Dendritic cell treated with granulocyte-macrophage colony-stimulating factor and Interleukin-4, amounts not matched to agents 40 ng/mL and 50 ng/mL, for 4 days (primary cell): Measurements from ENCODE around the gene LHFPL2.

Experiments
- H3K27ac Mint-ChIP-seq: one replicate; pipeline ENCODE4 v1.8.0; 2022; ENCODE audit warnings: mild to moderate bottlenecking, mixed read lengths
- H3K27me3 Mint-ChIP-seq: one replicate; pipeline ENCODE4 v1.8.0; 2022; ENCODE audit warnings: mild to moderate bottlenecking, mixed read lengths
- H3K36me3 Mint-ChIP-seq: one replicate; pipeline ENCODE4 v1.8.0; 2022; ENCODE audit warnings: low read depth, mixed read lengths
- H3K4me1 Mint-ChIP-seq: one replicate; pipeline ENCODE4 v1.8.0; 2022; ENCODE audit warnings: low read depth, mixed read lengths
- H3K4me3 Mint-ChIP-seq: one replicate; pipeline ENCODE4 v1.8.0; 2022; ENCODE audit warnings: mild to moderate bottlenecking, moderate library complexity, mixed read lengths
- H3K9me3 Mint-ChIP-seq: one replicate; pipeline ENCODE4 v1.8.0; 2022; ENCODE audit warnings: mixed read lengths
- intact Hi-C: fragments of 100-400 bp; cut with micrococcal nuclease; formaldehyde crosslinking; loops from one replicate; pipeline ENCODE4 v1.15.0; 2022

Gene LHFPL2

DNA sequence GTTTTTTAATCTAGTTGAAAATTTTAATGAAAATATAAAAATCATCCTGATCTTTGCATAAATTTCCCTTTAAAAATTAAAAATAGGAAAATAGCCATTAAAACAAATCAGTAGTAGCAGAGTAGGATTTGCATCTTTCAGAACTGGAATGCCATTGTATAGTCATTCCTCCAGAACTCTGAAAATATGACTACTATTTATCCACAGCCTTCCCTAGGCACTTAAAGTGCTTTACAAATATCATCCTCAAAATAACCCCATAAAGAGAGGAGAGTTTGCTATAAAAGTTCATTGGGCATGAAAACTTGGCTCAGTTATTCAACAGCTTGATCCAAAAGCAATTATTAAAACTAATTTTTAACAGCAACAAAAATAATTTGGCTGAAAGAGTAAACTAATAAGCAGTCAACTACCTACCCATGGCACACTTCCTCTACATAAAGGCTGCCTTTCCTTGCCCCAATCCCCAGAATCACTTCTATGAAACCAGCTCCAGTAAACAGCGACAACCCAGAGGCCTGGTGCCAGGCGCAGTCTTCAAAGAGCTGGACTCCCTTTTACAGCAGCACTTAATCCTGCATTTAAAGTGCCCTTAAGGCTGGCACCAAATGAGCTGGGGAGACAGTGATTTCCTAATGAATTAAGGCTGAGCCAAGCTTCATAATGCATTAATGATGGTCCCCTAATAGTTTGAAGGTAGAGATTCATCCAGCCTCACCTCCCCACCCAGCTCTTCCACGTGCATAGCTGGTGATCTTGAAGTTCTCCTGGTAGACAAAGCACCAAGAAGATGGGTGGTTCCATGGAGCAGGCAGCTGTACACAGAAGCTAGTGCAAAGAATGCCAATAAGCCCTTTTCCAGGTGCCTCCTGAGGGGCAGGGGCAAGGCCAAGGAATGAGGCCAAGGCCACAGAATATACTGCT lies 36.1 kb downstream of the LHFPL2 start:
- Mint-ChIP-seq H3K27me3 (no peaks in the 10 kb centered on the region), H3K4me1 (peaks cover 16% of the 10 kb centered on the region), H3K4me3 (no peak overlapping the region), H3K36me3 (peaks cover 36% of the 10 kb centered on the region), H3K27ac (no peak overlapping the region), H3K9me3 (no peaks in the 10 kb centered on the region)
- intact Hi-C loops: no loop called here

DNA sequence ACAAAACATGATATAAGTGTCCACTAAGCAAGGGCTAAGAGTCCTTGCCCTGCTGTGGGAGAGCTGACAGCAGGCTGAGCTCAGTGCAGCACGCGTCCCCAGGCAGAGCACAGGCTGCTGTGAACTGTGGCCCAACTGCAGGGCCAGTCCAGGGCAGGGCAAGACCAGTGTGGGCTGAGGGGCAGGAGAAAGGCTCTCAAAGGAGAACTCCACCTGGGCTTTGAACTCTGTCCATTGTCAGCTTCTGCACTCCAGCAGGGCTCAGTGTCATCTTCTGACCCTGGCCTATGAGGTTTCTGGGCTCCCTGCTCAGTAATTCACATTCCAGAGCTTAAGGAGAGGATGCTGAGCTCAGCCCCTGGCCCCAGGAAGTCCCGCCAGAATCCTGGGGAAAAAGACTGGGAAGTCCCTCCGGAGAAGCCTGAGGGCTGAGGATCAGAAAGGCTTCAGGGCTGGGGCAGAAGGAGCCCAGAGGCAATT lies 37.4 kb downstream of the LHFPL2 start:
- no peak overlapping the region for H3K4me3 Mint-ChIP-seq
- no peaks in the 10 kb centered on the region for H3K9me3 Mint-ChIP-seq
- no peaks in the 10 kb centered on the region for H3K27me3 Mint-ChIP-seq
- intact Hi-C loops: no loop called here
- H3K27ac Mint-ChIP-seq: no peak overlapping the region
- peaks cover 33% of the 10 kb centered on the region for H3K36me3 Mint-ChIP-seq
- H3K4me1 Mint-ChIP-seq: peaks cover 16% of the 10 kb centered on the region

DNA sequence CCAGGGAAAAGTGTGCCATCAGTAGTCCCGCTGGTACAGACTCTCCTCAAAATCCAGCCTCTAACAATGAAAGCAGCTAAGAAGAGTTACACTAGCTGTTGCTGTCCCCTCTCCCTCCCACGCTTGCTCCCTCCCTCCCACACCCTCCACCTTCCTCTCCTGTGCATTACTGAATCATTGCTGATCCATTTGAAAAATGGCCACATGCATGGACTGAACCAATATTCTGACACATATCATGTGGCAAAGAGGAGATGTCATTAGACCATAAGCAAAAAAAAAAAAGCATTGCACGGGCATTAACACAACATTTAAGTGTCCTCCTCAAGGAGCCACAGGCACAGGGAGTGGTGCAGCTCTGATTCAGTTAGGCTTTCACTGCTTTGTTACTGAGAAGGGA lies 37.9 kb downstream of the LHFPL2 start:
- Mint-ChIP-seq H3K27ac (no peak overlapping the region), H3K4me3 (no peak overlapping the region), H3K27me3 (no peaks in the 10 kb centered on the region), H3K36me3 (peaks cover 27% of the 10 kb centered on the region), H3K9me3 (no peaks in the 10 kb centered on the region), H3K4me1 (peaks cover 16% of the 10 kb centered on the region)
- intact Hi-C loops: no loop called here

DNA sequence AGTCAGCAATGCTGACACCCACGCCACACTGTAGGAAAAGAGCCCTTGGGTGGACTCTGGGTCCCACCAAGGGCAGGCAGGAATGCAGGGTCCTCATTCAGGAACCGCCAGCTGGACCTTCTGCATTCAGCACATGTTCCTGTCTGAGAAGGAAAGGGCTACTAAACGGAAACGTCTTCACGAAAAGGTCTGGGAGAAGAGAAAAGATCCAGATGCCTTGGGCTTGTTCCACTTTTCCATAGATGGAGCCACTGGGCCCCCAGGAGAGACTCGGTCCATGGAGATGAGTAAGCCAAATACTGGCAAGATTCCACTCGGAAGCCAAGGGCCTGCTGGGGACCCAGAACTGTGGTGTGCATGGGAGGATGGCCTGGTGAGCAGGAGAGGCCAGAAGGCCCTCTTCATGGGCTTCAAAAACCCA lies 38.4 kb downstream of the LHFPL2 start:
- no peak overlapping the region for H3K27ac Mint-ChIP-seq
- H3K4me1 Mint-ChIP-seq: peaks cover 16% of the 10 kb centered on the region
- H3K9me3 Mint-ChIP-seq: no peaks in the 10 kb centered on the region
- intact Hi-C loops: no loop called here
- peaks cover 24% of the 10 kb centered on the region for H3K36me3 Mint-ChIP-seq
- no peak overlapping the region for H3K4me3 Mint-ChIP-seq
- no peaks in the 10 kb centered on the region for H3K27me3 Mint-ChIP-seq

DNA sequence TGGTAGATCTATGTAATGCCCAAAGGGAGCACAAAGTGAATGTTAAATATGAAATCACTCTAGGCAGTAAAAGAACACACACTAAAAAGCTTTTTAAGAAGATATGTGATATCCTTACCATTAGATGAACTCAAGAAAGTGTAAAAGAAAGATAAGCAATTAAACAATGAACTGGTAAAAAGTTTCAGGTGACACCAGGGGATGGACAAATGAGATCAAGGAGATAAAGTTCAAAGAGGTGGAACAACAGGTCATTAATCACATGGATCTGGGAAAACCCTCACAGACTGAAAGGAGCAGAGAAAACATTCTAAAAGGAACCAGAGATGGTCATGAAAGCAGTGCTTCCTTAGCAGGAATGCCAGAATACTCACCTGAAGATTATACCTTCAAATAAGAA lies 40.7 kb downstream of the LHFPL2 start:
- intact Hi-C loops: no loop called here
- Mint-ChIP-seq H3K27me3 (no peaks in the 10 kb centered on the region), H3K4me3 (no peak overlapping the region), H3K4me1 (peaks cover 16% of the 10 kb centered on the region), H3K36me3 (peaks cover 20% of the 10 kb centered on the region), H3K9me3 (no peaks in the 10 kb centered on the region), H3K27ac (no peak overlapping the region)

DNA sequence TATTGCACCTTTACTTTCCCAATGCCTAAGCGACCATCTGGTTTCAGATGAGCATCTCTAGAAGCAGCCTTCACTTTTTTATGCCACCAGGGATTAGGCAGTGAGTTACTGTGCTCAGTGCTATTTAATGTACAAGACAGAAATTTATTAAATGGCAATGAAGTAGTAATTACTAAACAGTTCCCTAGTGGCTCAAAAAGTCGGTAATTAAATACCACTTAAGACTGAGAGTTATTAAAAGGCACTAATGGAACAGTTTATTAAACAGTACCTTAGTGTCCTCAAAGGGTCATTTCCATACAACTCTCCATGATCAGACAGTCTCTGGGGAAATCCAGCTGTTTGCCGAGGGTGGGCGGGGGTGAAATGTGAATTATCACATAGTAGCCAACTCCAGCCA lies 42.3 kb downstream of the LHFPL2 start:
- Mint-ChIP-seq H3K9me3 (no peaks in the 10 kb centered on the region), H3K4me3 (no peak overlapping the region)

DNA sequence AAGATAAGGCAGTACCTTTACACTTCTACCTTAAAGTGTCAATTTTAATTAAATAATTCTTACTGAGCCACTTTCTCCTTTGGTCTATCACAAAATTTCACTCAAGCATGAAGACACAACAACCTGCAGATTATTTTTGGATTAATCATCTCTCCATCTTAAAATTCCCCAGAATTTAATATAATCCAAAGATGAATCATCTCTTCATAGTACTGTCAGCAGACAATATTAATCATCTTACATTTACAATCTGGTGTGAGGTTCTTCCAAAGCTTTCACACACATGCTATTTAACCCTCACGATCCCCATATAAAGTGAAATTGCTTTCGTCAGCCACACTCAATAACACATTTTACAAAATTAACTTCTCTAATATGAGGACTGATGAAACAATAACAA lies 43.0 kb downstream of the LHFPL2 start:
- Mint-ChIP-seq H3K27ac (no peak overlapping the region), H3K9me3 (no peaks in the 10 kb centered on the region), H3K36me3 (peaks cover 18% of the 10 kb centered on the region), H3K4me1 (peaks cover 7% of the 10 kb centered on the region), H3K27me3 (no peaks in the 10 kb centered on the region), H3K4me3 (no peak overlapping the region)
- intact Hi-C loops: no loop called here

More for the DNA sequence above, 42.3 kb downstream of the LHFPL2 start:
- H3K27me3 Mint-ChIP-seq: no peaks in the 10 kb centered on the region
- H3K36me3 Mint-ChIP-seq: peaks cover 16% of the 10 kb centered on the region
- peaks cover 12% of the 10 kb centered on the region for H3K4me1 Mint-ChIP-seq
- intact Hi-C loops: no loop called here
- no peak overlapping the region for H3K27ac Mint-ChIP-seq

DNA sequence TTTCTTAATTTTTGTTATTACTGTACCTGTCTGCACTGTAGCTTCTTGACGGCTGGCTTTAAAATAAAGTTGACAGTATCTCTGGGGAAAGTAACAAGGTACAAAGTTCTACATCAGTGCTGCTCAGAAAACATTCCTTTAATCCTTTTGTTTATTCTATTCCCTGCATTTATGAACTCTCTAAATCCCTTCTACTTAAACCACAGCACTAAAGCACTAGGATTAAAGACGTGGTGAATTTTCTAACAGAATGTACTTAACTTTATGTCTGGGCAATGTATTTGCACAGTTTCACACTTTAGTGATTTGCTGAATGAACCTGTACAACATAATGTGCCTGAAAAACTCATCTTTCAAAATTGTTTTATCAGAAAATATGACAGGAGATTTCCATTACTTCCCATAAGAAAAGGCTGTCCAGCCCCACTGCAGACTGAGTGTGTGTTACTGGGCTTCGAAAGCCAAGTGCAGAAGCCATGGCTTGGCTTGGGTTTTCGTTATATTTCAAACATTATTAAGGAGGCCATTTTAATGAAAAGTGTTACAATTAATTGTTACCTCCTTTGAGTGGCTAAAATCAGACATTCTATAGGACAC lies 43.8 kb downstream of the LHFPL2 start:
- Mint-ChIP-seq H3K27ac (no peak overlapping the region), H3K27me3 (no peaks in the 10 kb centered on the region), H3K9me3 (no peaks in the 10 kb centered on the region), H3K4me3 (no peak overlapping the region), H3K36me3 (peaks cover 13% of the 10 kb centered on the region), H3K4me1 (no peaks in the 10 kb centered on the region)
- intact Hi-C loops: no loop called here

DNA sequence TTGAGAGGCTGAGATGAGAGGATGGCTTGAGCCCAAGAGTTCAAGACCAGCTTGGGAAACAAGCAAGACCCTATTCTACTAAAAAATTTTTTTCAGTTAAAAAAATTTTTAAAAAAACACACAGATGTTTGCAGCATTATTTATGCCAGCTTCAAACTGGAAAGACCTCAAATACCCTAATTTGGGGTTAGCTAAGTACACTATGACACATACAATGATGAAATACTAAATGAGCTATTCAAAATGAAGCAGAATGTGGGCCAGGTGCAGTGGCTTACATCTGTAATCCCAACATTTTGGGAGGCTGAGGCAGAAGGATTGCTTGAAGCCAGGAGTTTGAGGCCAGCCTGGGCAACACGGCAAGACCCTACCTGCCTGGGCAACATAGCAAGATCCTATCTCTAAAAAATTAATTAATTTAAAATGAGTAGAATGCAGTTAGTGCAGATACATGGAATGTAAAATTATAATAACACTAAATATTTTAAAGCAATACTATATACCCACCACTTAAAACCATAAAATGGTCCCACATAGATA lies 44.9 kb downstream of the LHFPL2 start:
- H3K27me3 Mint-ChIP-seq: no peaks in the 10 kb centered on the region

DNA sequence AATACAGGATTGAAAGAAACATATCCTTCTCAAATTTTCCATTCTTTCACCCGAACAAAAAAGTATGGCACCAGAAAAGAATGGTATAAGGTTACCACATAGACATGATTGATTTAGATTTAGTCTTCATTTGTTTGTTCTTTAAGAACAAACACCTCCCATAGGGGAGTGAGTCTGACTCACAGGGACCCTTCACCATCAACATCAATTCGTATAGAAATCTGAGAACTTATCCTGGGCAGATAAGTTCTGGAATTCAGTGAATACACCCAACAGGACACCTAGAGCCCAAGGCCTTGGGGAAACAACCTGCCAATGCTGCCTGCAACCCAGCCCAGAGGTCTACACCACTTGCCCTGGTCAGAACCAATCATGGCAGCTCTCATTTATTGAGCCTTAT lies 46.2 kb downstream of the LHFPL2 start:
- no peaks in the 10 kb centered on the region for H3K9me3 Mint-ChIP-seq
- H3K36me3 Mint-ChIP-seq: peaks cover 6% of the 10 kb centered on the region
- H3K4me1 Mint-ChIP-seq: peaks cover 6% of the 10 kb centered on the region
- H3K4me3 Mint-ChIP-seq: no peak overlapping the region
- H3K27ac Mint-ChIP-seq: no peak overlapping the region
- H3K27me3 Mint-ChIP-seq: no peaks in the 10 kb centered on the region
- intact Hi-C loops: no loop called here

More for the DNA sequence above, 44.9 kb downstream of the LHFPL2 start:
- no peaks in the 10 kb centered on the region for H3K4me1 Mint-ChIP-seq
- H3K4me3 Mint-ChIP-seq: no peak overlapping the region
- no peak overlapping the region for H3K27ac Mint-ChIP-seq
- intact Hi-C loops: no loop called here
- H3K36me3 Mint-ChIP-seq: peaks cover 12% of the 10 kb centered on the region
- no peaks in the 10 kb centered on the region for H3K9me3 Mint-ChIP-seq

DNA sequence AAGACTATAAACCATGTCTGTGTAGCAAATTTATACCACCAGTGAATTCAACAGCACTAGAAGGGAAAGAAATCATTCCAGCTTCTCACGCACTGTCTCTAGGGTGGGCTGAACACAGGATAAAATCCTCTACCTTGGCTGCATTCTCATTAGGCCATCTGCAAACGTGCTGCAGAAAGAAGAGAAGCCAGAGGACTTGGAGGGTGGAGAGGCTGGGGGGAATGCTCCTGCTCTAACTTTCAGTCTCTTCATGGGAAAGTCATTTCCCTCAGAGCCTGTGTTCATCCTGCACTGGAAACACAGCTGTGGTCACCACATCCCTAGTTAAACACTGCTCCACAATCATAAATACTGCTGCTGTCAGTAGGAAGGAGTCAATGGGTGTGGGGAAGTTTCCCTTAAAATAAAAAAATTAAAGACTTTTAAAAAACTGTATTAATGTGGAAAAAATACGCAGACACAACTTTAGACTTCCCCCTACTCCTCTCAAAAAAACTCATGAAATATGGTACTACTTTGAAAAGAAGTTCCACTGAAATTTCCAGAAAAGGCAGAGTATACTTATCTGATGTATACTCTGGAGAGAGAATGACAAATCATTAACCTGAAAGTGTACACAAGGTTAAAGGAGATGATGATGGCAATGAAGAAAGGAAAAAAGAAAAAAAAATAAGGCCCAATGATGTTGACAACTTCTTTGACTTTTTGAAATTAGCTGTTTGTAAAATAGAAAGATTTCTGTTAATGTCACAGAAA lies 46.8 kb downstream of the LHFPL2 start:
- no peak overlapping the region for H3K4me3 Mint-ChIP-seq
- no peaks in the 10 kb centered on the region for H3K27me3 Mint-ChIP-seq
- H3K36me3 Mint-ChIP-seq: peaks cover 6% of the 10 kb centered on the region
- intact Hi-C loops: no loop called here
- peaks cover 13% of the 10 kb centered on the region for H3K4me1 Mint-ChIP-seq
- H3K27ac Mint-ChIP-seq: no peak overlapping the region
- no peaks in the 10 kb centered on the region for H3K9me3 Mint-ChIP-seq

DNA sequence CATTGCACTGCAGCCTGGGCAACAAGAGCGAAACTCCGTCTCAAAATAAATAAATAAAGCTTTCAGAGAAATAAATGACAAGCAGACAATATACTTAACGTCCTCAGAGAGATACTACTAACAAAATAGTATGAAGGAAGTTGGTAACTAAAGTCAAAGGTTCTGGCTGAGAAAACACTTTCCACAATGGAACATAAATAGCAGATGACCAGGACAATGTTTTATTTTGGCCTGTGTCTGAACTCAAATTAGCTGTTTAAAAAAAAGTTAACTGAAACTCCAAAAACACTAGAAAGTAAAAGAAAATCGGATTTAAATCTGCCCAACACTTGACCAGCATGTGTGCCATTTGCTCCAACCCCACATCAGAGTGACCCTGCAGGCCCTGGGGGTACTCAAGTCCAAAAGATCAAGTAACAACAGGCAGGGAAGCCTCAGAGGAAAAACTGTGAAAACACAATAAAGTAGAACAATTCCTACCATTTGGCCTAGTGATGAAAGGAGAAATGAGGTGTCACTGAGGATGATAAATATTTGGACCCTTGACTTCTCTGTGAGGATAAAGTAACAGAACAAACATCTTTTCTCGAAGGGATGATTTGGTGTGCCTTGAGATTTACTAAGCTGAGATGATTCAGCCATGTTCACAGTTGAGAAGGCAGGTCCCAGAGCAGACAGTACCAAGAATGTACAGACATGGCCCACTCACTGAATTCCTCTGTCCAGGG lies 47.7 kb downstream of the LHFPL2 start:
- Mint-ChIP-seq H3K36me3 (peaks cover 6% of the 10 kb centered on the region), H3K9me3 (no peaks in the 10 kb centered on the region), H3K27me3 (no peaks in the 10 kb centered on the region), H3K4me3 (no peak overlapping the region), H3K4me1 (peaks cover 18% of the 10 kb centered on the region), H3K27ac (no peak overlapping the region)
- intact Hi-C loops: no loop called here

DNA sequence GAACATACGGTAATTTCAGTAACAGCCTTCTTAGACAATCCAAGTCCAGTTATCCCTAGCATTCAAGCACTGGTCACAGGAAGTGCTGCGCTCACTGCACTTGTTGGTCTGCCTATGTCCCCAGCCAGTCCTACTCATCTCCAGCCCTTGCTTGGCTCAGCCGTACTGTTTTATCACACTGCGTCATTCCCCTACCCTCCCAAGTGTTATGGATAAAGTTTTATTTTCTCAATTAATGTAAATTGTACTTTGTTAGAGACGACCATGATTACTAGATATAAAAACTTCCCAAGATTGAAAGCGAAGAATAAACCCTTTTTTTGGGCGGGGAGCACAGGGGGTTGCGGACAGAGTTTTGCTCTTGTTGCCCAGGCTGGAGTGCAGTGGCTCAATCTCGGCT lies 49.6 kb downstream of the LHFPL2 start:
- no peaks in the 10 kb centered on the region for H3K9me3 Mint-ChIP-seq
- intact Hi-C loops: no loop called here
- no peak overlapping the region for H3K27ac Mint-ChIP-seq
- no peaks in the 10 kb centered on the region for H3K27me3 Mint-ChIP-seq
- no peak overlapping the region for H3K4me3 Mint-ChIP-seq
- peaks cover 19% of the 10 kb centered on the region for H3K4me1 Mint-ChIP-seq
- H3K36me3 Mint-ChIP-seq: peaks cover 6% of the 10 kb centered on the region
